HG02798 (cell line): ENCODE measurements around the gene GAK.
A peak's percentile ranks its signal among the peaks of the same experiment; 100 is the strongest.
"Not testable (repeated sequence)": the region's sequence is repeated elsewhere in the genome, so short reads cannot be mapped to it uniquely, and the experiment has no call there.

Source experiments
- ATAC-seq: cut with Tn5 transposase; IDR thresholded peaks from one replicate; pipeline ENCODE4 v1.9.1; 2021; ENCODE audit warnings: mild to moderate bottlenecking; ENCODE audit not compliant: unreplicated experiment, poor library complexity

The GAK gene

DNA sequence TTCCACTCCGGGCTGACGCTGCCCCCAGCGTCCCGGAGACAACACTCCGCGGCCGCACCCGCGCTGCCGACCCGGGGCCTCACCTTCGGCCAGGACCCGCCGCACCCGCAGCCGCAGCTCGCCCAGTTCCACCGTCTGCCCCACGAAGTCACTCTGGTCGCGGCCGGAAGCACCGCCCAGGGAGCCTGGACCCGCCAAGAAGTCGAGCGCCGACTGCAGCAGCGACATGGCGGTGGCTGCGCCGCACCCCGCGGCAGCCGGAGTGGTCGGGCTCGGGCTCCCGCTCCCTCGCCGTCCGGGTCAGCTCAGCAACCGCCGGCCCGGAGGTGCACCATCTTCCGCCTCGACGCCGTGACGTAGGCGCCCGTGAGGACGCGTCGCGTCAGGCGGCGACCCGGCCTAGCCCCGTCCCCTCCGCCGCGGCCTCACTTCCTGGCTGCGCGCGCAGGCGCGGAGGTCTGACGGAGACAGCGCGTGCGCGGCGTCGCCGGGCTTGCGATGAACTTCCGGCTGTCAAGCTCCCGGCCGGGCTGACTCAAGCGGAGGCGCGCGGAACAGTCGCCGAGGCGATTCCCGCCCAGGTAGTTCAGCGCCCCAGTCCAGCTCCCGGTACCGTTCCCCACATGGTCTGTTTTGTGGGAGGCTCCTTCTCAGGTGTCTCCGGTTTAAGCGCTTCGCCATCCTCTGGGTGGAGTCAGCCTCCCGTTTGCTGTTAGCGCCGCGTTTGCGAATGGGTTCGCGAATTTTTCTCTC, at the start of gene GAK, which contains the start of gene TMEM175:
Gene GAK, minus strand, starts transcription at position 357 of the 753 bp plus-strand sequence. Its CDS starts 129 bp downstream, at position 228.
Gene TMEM175, plus strand, starts transcription at position 501 of the 753 bp plus-strand sequence. CDS start 15,280 bp downstream, outside the sequence.
- ATAC-seq, result peak; percentile 93

- no peak for ATAC-seq
Measured at GRCh38 chr4:978957-979701, 47.0 kb upstream of the GAK start.

- ATAC-seq, result not testable (repeated sequence)
Measured at GRCh38 chr4:976016-976415, 43.9 kb upstream of the GAK start.

DNA sequence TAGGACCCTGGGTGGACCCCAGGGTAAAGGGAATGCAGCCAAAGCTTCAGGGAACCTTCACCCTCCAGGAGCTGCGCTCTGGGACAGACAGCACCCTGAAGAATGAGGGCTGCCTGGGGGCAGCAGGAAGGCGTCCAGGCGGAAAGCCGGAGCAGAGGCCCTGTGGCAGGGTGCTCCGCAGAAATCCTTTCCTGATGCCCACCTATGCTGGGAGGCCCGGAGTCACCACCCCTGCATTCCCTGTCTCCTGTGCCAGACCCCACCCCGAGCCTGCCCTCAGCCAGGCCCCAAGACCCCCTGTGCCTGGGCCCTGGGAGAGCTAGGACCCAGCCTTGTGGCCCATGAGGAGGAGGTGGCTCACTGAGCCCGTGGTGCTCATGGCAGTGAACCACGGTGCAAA, 42.6 kb upstream of the GAK start:
- ATAC-seq, result no peak

- peak; percentile 77 for ATAC-seq
Measured at GRCh38 chr4:973431-974397, 41.6 kb upstream of the GAK start, which contains the start of gene DGKQ. TSS of gene DGKQ (minus strand) at chr4:973569. CDS start at chr4:973482, 87 bp downstream.

DNA sequence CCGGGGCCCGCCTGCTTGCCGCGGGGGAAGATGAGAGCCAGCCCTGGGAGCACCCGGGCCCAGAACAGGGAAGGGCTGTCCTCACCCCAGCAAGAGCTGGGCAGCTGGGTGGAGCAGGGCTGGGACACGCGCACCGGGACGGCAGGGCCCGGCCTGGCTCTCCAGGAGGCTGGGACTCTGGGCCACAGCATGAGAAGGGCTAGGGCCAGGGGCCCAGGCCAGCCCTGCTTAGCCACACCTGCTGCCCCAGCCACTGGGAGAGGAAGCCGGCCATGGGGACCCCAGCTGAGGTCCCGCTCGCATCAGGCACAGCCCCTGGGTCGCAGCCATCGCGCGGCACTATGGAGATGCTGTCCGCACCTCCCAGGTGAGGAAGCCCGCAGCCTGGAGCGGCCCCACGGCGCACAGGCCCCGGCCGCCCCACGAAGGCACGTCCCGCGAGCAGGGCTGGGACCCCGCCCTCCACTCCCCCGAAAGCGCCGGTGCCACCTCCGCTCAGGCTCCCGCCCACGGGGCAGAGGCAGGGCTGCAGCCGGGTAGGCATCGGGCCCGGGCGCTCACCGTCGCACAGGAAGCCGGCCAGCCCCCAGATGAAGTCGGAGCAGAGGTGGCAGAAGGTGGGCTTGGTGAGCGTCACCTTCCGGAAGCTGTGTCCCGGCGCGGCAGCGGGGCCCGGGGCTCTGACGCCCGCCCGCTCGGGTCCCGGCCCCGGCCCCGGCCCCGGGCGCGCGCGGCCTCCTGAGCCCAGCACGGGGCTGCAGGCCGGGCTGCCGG, 40.7 kb upstream of the GAK start:
- peak; percentile 51 for ATAC-seq

DNA sequence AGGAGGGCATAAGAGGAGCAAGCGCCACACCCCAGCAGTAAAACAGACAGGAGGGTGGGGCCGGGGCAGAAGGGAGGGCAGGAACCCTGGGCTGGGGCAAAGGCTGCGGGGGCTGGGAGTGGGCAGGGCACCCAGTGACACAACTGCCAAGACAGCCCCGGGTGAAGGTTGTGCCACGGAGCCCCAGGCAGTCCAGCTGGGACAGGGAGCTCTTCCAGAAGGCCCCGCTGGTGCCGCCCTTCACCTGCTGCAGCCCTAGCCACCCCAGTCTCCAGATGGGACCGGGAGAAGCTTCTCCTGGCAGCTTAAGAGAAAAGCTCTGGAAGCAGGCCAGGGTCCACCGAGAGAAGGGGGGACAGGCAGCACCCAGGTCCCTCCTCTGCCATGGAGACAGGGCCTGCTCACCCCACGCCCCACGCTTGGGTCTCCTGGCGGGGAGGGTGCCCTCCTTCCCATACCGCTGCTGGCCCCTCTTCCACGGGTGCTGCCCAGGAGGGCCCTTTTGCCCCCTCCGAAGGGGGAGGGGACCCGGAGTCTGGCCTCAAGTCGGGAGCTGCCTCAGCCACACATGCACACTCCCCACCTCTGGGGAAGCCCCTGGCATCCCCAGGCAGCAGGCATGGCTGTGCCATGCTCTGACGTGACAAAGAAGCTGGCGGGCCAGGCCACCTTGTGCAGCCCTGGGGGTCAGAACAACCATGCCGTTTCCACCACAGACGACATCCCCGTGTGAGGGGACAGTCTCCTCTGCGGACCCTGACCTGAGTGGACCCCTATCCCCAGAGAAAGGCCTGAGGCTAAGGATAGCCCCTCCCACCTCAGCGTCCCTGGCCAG, 39.8 kb upstream of the GAK start:
- ATAC-seq, result no peak

- ATAC-seq, result no peak
Measured at GRCh38 chr4:970854-971520, 38.9 kb upstream of the GAK start.

- no peak for ATAC-seq
Measured at GRCh38 chr4:970046-970745, 38.1 kb upstream of the GAK start.

- ATAC-seq, result no peak
Measured at GRCh38 chr4:968621-969394, 36.7 kb upstream of the GAK start.

DNA sequence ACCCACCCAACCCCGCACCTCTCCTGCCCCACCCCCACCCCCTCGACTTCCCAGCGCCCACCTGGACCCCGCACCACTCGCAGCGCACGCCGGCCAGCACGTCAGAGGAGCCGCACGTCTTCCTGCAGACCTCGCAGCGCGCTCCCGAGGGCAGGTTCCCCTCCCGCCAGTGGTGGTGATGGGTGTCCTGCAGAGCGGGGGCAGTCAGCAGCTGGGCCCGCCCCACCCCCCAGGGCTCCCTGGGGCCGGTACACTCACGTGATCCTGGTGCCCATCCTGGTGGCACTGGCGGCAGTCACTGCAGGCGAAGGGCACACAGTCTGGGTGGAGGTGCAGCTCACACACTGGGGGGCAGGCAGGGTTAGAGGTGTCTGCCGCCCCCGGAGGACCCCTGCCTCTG, 36.1 kb upstream of the GAK start:
- ATAC-seq, result no peak

DNA sequence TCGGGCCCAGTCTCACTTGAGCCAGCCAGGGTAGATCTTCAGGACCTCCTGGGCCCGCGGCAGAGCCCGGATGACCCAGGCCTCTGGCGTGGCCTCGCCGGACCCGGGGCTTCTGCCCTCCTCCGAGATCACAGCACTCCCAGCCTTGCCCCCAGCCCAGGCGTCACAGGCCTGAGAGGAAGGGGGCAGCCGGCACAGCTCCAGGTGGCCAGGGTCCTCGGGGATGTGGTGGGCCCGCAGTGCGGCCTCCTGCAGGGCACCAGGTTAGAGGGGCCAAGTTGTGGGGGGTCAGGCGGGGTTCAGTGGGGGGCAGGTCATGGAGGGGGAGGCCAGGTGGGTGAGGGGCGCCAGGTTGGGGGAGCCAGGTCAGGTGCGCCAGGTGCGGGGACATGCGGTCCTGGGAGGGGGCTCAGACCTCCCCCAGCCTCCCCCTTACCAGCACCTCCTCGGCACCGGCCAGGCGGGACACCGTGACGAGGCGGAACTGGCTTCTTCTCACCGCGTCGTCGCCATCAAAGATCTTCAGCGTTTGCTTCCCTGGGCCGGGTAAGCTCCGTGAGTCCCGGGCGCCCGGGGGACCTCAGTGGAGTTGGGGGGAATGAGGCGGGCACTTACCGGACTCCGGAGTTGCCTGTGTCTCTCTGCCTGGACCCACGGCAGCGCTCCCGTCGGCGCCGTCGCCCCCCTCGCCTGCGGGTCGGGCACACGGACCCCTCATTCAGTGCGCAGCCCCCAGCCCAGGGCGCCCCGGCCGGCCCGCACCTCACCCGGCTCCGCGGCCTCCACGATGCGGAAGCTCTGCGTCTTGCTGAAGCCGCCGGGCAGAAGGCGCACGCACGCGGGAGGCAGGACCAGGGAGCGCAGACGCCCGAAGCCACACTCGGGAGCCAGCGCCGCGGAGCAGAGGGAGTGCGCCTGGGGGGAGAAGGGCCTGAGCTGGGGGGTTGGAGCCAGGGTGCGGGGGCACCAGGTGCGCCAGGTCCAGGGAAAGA, 35.3 kb upstream of the GAK start:
- ATAC-seq, result no peak

GRCh38 chr4:966266-967112, 34.4 kb upstream of the GAK start:
- ATAC-seq, result no peak

DNA sequence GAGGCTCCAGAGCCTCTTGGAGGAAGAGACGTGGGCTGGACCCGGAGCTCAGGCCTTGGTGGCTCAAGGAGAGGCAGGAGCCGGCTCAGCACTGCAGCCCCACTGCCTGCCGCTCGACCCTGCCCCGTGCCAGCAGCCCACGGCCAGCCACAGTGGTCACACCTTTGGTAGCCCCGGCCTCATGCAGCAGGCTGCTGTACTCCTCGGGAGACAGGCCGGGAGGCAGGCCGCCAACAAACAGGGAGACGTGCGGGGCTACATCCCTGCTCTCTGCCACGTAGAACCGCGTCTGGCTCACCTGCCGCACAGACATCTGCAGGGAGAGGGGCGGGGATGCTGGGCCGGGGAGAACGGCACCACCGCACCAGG, 33.6 kb upstream of the GAK start:
- no peak for ATAC-seq
